ENCODE data around the gene ADORA2B.

The ADORA2B gene

DNA sequence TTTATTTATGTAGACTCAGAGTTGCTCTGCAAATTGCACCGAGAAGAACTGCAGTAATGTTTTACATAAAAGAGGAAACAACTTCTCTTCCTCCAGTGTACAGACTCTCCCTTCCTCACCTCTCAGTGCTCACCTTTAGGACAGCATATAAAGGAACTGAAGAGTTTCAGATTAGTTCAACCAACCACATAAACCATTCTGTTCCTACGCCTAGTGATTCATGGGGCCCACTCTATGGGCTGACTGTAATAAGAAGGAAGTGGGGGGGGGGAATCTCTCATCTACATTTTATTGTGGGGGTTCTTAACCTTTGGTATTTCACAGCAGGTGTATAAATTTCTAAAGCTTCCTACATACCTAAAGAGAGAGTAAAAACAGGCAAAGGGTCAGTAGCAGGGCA is 36.3 kb downstream of the ADORA2B start:
- no peak for DNase-seq (ENCODE audit: low spot score in 2 of 2)
- Mint-ChIP-seq H3K4me3 (no peak overlapping the region), H3K27me3 (no peaks in the 10 kb centered on the region), H3K4me1 (peaks cover 5% of the 10 kb centered on the region), H3K36me3 (ENCODE audit: insufficient read depth) (peaks cover 26% of the 10 kb centered on the region), H3K27ac (ENCODE audit: low read depth) (peak overlapping the region; percentile 32), H3K9me3 (no peaks in the 10 kb centered on the region)
- ATAC-seq (replicated peaks; ENCODE audit: extremely low read depth, poor library complexity, severe bottlenecking) = no peak

DNA sequence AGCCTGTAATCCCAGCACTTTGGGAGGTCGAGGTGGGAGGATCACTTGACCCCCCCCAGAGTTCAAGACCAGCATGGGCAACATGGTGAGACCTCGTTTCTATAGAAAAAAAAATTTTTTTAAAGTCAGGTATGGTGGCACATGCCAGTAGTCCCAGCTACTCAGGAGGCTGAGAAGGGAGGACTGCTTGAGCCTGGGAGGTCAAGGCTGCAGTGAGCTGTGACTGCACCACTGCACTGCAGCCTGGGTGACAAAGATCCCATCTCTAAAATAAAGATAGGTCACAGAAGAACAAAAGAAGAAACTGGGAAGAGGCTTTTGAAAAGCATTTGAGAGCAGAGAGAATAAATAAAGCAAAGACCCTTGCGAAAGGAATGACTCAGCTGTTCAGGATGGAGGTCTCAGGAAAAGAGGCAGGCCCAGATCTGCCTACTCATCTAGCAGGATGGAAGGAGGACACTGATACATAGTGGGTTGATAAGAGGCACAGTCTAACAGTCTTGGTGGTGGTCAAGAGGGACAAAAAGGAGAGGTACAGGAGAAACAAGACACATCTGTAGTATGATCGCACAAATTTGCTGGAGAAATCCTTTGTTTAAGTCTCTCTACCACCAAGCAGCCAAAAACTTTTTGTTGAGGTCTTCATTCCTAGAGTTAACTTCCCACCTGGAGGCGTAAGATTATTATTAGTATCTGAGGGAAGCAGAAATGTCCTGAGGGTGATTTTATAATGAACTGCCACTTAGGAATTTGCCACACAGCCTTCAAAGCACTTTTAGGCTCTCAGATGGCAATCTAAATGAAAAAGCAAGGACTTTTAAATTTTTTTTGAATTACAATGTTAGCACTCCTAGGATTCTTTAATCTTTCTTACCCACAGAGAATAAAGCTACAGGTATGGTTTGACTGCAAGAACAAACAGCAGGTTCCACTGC is 37.0 kb downstream of the ADORA2B start:
- no peak for ATAC-seq (replicated peaks; ENCODE audit: extremely low read depth, poor library complexity, severe bottlenecking)
- peak overlapping the region; percentile 32 for H3K27ac Mint-ChIP-seq (ENCODE audit: low read depth)
- H3K4me1 Mint-ChIP-seq = peaks cover 5% of the 10 kb centered on the region

DNA sequence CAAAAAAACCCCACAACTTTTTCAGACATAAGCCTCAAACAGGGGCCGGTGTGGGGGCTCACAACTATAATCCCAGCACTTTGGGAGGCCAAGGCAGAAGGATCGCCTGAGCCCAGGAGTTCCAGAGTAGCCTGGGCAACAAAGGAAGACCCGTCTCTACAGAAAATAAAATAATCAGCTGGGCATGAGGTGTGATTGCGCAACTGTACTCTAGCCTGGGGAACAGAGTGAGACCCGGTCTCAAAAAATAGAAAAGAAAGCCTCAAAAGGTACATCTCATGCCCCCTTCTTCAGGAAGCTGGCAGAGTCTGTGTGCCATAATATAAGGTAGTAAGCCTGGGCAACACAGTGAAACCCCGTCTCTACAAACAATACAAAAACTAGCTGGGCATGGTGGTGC is 51.4 kb downstream of the ADORA2B start:
- Mint-ChIP-seq H3K4me3 (no peak overlapping the region), H3K27ac (ENCODE audit: low read depth) (no peak overlapping the region), H3K36me3 (ENCODE audit: insufficient read depth) (peaks cover 32% of the 10 kb centered on the region), H3K27me3 (no peaks in the 10 kb centered on the region), H3K4me1 (peaks cover 34% of the 10 kb centered on the region), H3K9me3 (no peaks in the 10 kb centered on the region)
- ATAC-seq (replicated peaks; ENCODE audit: extremely low read depth, poor library complexity, severe bottlenecking) = no peak
- DNase-seq (ENCODE audit: low spot score in 2 of 2) = no peak

More for the DNA sequence above, 37.0 kb downstream of the ADORA2B start:
- Mint-ChIP-seq H3K9me3 (no peaks in the 10 kb centered on the region), H3K27me3 (no peaks in the 10 kb centered on the region), H3K36me3 (ENCODE audit: insufficient read depth) (peaks cover 29% of the 10 kb centered on the region), H3K4me3 (no peak overlapping the region)
- DNase-seq (ENCODE audit: low spot score in 2 of 2) = no peak

DNA sequence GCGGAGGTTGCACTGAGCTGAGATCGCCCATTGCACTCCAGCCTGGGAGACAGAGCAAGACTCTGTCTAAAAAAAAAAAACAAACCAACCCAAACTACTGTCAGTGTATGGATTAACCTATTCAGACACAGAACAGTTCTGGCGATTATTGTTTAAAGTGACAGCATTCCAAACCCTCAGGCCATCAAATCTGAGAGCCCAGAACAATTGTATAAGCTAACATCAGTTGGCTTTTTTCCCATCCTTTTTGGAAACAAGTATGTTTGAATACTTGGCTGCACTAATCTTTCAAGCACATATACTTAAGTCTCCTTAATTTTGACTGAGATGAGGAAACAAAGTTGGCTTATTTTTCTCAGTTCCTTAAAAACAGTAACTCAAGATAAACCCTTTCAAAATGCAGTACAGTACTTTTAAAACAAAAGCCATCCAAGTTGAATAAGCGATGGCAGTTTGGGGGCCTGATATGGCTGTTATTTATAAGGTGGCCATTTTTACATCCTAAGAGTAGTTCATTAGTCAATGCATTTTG is 53.2 kb downstream of the ADORA2B start:
- ATAC-seq (replicated peaks; ENCODE audit: extremely low read depth, poor library complexity, severe bottlenecking) (no peak), DNase-seq (ENCODE audit: low spot score in 2 of 2) (no peak)
- H3K4me3 Mint-ChIP-seq = peak overlapping the region; percentile 78
- peak overlapping the region; percentile 85 for H3K27ac Mint-ChIP-seq (ENCODE audit: low read depth)
- no peaks in the 10 kb centered on the region for H3K27me3 Mint-ChIP-seq
- H3K9me3 Mint-ChIP-seq = no peaks in the 10 kb centered on the region
- H3K36me3 Mint-ChIP-seq (ENCODE audit: insufficient read depth) = peaks cover 42% of the 10 kb centered on the region
- peaks cover 43% of the 10 kb centered on the region for H3K4me1 Mint-ChIP-seq

DNA sequence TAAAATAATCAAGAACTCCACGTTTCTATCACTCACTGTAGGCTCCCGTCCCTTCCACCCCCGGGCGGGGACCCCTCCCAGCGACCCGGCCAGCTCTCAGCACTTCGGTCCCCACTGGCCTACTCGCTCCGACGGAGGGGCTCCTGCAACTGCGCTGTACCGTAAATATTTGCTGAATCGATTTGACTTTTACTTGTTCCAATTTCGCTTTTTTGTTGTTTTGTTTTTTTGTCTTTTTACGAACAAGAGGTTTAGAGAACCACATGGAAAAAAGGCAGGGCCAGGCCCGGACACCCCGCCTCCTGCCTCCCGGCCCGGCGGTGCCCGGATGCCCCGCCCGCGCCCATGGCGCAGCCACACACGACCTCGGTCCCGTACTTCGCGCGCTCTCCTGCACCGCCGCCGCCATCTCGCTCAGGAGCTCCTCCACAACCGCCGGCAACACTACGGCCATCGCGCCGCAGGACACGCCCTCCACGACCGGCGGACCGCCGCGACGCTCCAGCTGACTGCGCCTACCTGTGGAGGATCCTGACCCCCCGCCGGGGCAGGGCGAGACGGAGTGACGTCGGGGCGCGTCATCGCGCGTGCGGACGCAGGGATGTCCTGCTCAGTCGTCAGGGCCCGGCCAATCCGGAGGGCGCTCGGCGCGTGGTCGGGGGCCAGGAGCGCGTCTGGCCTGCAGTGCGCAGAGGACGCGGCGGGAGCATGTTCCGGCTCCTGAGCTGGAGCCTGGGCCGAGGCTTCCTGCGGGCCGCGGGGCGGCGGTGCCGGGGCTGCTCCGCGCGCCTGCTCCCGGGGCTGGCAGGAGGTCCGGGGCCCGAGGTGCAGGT is 54.4 kb downstream of the ADORA2B start, which contains the start of the genes TTC19 and ZSWIM7:
TSS of gene TTC19 (plus strand) at position 684 of the 833 bp plus-strand sequence. CDS start at position 709, 25 bp downstream.
TSS of gene ZSWIM7 (minus strand) at position 564 of the 833 bp plus-strand sequence. CDS start at position 454, 110 bp downstream.
- H3K4me3 Mint-ChIP-seq = peak within 1 kb of the TSS; percentile 78
- peaks cover 41% of the 10 kb centered on the region for H3K36me3 Mint-ChIP-seq (ENCODE audit: insufficient read depth)
- H3K27ac Mint-ChIP-seq (ENCODE audit: low read depth) = peak within 1 kb of the TSS; percentile 85
- no peaks in the 10 kb centered on the region for H3K9me3 Mint-ChIP-seq
- H3K4me1 Mint-ChIP-seq = peaks cover 43% of the 10 kb centered on the region
- peak; percentile 77 for ATAC-seq (replicated peaks; ENCODE audit: extremely low read depth, poor library complexity, severe bottlenecking)
- peak; percentile 82 to 86 for DNase-seq (ENCODE audit: low spot score in 2 of 2)
- H3K27me3 Mint-ChIP-seq = no peaks in the 10 kb centered on the region

DNA sequence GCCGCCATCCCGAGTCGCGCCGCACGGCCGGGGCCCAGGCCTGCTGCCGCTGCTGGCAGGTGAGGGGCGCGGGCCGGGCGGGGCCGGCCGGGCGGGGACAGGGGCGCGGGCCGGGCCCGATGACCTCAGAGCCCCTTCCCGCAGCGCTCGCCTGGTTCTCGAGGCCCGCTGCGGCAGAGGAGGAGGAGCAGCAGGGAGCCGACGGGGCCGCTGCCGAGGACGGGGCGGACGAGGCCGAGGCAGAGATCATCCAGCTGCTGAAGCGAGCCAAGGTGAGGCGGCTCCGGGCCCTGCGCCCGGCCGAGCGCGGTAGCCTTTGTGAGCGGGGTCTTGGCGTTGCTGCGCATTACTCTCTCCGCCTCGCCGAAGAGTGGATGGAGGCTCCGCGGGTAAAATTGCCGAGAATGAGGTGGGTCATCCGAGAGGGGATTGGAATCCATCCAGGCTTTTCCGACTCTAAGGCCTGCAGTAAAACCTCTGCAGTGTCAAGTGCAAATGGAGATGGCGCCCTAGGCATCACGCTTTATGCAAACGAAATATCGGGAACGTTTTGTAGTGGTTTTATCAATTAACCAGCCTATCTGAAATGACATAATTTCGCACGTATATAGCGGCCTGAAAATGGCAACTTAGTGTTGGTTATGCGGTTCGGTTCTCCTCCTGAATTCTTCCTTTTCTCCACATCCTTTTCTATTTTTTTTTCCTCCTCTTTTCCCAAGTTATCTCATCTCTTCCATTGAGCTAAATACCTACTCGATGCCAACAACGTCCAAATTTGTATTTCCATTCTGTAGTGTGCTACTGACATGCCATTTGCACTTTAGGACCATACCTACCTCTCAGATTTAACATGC is 55.3 kb downstream of the ADORA2B start:
- Mint-ChIP-seq H3K27me3 (no peaks in the 10 kb centered on the region), H3K36me3 (ENCODE audit: insufficient read depth) (peaks cover 45% of the 10 kb centered on the region), H3K4me3 (peak overlapping the region; percentile 78), H3K9me3 (no peaks in the 10 kb centered on the region), H3K27ac (ENCODE audit: low read depth) (peak overlapping the region; percentile 85), H3K4me1 (peaks cover 37% of the 10 kb centered on the region)
- peak in 1 of 2 donors; percentile 11 for DNase-seq (ENCODE audit: low spot score in 2 of 2)
- peak; percentile 30 for ATAC-seq (replicated peaks; ENCODE audit: extremely low read depth, poor library complexity, severe bottlenecking)

DNA sequence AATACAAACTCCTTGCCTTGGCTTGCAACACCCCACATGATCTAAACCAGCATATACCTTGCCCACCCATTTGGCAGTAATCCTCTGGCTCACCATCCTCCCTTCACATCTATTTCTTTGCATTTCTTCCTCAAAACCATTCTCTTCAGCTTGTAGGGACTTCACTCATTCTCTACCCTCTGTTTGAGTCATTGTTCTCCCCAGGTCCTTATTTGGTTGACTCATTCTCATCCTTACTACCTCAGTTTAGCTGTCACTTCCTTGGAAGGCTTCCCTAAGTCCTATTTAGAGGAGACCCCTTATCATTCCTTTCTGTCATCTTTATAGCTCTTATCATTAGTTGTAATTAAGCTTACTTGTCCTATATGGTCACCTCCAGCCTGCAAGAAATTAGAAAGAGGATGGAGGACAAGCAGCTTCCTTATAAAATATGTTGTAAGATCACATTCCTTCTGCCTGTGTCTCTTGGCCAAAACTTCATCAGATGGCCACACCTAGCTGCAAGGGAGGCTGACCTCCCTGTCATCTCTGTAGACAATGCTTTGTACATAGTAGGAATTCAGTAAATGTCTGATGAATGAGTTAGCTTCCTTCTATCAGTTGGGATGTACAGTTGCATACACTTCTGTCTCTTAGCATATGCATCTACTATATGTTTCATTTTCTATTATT is 56.4 kb downstream of the ADORA2B start:
- Mint-ChIP-seq H3K9me3 (no peaks in the 10 kb centered on the region), H3K27me3 (no peaks in the 10 kb centered on the region), H3K4me1 (peaks cover 37% of the 10 kb centered on the region), H3K36me3 (ENCODE audit: insufficient read depth) (peaks cover 55% of the 10 kb centered on the region), H3K27ac (ENCODE audit: low read depth) (peak overlapping the region; percentile 85), H3K4me3 (peak overlapping the region; percentile 78)
- no peak for ATAC-seq (replicated peaks; ENCODE audit: extremely low read depth, poor library complexity, severe bottlenecking)
- DNase-seq (ENCODE audit: low spot score in 2 of 2) = no peak

DNA sequence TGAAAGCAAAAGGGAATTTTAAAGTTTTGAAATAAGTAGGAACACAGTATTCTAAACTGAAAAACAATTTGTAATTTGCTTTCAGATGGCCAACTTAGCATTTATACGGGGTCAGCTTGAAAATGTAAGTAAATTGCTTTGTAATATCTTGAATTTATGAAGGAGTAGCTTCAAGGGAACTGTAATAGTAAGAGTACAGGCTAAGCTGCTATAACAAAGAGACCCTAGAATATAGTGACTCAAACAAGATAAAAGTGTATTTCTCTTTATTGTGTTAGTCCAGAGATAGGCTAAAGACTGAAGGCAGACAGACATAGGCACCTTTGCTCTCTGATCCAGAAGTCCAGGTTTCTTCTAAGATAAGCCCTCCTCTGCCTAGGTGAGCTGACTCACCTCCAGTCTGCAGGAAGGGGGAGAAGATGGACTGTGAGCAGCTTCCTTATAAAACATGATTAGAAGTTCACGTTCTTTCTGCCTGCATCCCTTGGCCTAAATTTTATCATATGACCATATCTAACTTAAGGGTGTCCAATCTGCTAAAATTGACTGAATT is 57.9 kb downstream of the ADORA2B start:
- Mint-ChIP-seq H3K27me3 (no peaks in the 10 kb centered on the region), H3K9me3 (no peaks in the 10 kb centered on the region), H3K36me3 (ENCODE audit: insufficient read depth) (peaks cover 65% of the 10 kb centered on the region), H3K4me3 (no peak overlapping the region), H3K27ac (ENCODE audit: low read depth) (no peak overlapping the region), H3K4me1 (peaks cover 32% of the 10 kb centered on the region)
- DNase-seq (ENCODE audit: low spot score in 2 of 2) (no peak), ATAC-seq (replicated peaks; ENCODE audit: extremely low read depth, poor library complexity, severe bottlenecking) (no peak)

DNA sequence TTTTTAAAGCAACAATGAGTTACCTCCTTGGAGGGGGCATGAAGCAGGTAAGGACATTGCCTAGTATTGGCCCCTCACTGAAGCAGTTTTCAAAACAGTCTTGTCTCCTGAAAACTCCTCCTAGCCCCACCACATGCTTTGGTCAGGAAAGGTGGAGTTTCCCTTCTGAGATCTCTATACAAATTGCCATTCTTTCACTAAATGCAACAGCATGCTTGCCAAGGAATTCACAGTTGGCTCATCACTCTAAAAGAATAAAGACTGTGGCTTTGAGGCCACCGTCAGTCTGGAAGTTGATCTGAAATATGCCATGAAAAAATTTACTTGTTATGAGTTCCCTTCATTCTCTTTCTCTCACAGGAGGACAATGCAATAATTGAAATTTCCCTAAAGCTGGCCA is 58.9 kb downstream of the ADORA2B start:
- H3K4me1 Mint-ChIP-seq = peaks cover 34% of the 10 kb centered on the region
- peaks cover 68% of the 10 kb centered on the region for H3K36me3 Mint-ChIP-seq (ENCODE audit: insufficient read depth)
- H3K27me3 Mint-ChIP-seq = no peaks in the 10 kb centered on the region
- no peak overlapping the region for H3K27ac Mint-ChIP-seq (ENCODE audit: low read depth)
- DNase-seq (ENCODE audit: low spot score in 2 of 2) (no peak), ATAC-seq (replicated peaks; ENCODE audit: extremely low read depth, poor library complexity, severe bottlenecking) (no peak)
- H3K4me3 Mint-ChIP-seq = no peak overlapping the region
- no peaks in the 10 kb centered on the region for H3K9me3 Mint-ChIP-seq

DNA sequence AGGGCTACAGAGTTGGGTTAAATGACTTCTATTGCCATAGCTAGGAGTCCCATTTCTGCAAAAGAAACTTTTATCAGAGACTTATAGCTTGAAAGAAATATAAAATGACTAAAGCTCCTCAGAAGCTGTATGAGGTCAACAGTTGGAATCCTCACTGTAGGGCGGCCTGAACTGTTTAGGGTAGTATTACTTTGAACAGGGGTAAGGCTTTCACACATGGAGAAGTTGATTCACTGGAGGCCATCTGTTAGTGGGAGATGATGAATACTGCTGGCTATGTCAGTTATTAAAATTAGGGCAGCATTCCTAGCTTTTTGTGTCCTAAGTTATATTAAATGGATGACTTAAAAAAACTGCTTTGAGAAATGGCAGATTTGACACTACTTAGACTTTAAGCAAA is 60.7 kb downstream of the ADORA2B start:
- Mint-ChIP-seq H3K27me3 (no peaks in the 10 kb centered on the region), H3K27ac (ENCODE audit: low read depth) (no peak overlapping the region), H3K9me3 (no peaks in the 10 kb centered on the region), H3K4me1 (peaks cover 24% of the 10 kb centered on the region), H3K4me3 (no peak overlapping the region), H3K36me3 (ENCODE audit: insufficient read depth) (peaks cover 72% of the 10 kb centered on the region)
- no peak for DNase-seq (ENCODE audit: low spot score in 2 of 2)
- ATAC-seq (replicated peaks; ENCODE audit: extremely low read depth, poor library complexity, severe bottlenecking) = no peak

DNA sequence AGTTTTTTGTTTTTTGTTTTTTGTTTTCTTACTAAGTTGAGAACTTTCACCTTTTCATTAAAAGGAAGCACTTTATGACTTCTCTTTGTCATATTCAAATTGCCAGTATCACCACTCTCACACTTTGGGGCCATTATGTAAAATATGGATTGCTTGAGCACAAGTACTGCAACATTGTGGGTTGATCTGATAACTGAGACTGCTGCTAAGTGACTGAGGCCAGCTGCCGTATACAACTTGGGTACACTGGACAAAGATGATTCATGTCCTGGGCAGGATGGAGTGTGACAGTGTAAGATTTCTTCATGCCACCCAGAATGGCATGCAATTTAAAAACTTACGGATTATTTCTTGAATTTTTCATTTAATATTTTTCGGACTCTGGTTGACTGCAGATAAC is 62.5 kb downstream of the ADORA2B start:
- H3K27ac Mint-ChIP-seq (ENCODE audit: low read depth) = no peak overlapping the region
- no peaks in the 10 kb centered on the region for H3K9me3 Mint-ChIP-seq
- peaks cover 20% of the 10 kb centered on the region for H3K4me1 Mint-ChIP-seq
- H3K36me3 Mint-ChIP-seq (ENCODE audit: insufficient read depth) = peaks cover 73% of the 10 kb centered on the region
- ATAC-seq (replicated peaks; ENCODE audit: extremely low read depth, poor library complexity, severe bottlenecking) (no peak), DNase-seq (ENCODE audit: low spot score in 2 of 2) (no peak)
- H3K27me3 Mint-ChIP-seq = no peaks in the 10 kb centered on the region
- H3K4me3 Mint-ChIP-seq = no peak overlapping the region

Data from central memory CD8-positive, alpha-beta T cell (primary cell).